Measurements from ENCODE around the gene ANKS6.

GRCh38 chr9:98822661-98823060 lies 26.3 kb upstream of the ANKS6 start:
- TF ChIP-seq CTCF (IDR thresholded peaks at IDR 0.05) (no peak), POLR2A (IDR thresholded peaks at IDR 0.05) (no peak)

All from esophagus squamous epithelium (tissue), 4 donors.